Suprapubic skin (tissue), 3 donors: Measurements from ENCODE around the gene AUTS2.

Source experiments
- POLR2AphosphoS5 ChIP-seq, 3 donors: sonication (generic); formaldehyde crosslinking; IDR thresholded peaks; one replicate each; pipeline ENCODE4 v1.6.1; 2017; ENCODE audit warnings: antibody characterized with exemption in 3 of 3
- TF ChIP-seq, protein P1 (sequence below), 2 donors: fragments of 200-600 bp in 1 of 2; fragments of 450-650 bp in 1 of 2; sonication (generic) in 1 of 2; IDR thresholded peaks; one replicate each; pipeline ENCODE4 v1.5.1; 2016 to 2019; ENCODE audit warnings: antibody characterized with exemption in 2 of 2, mild to moderate bottlenecking in 1 of 2, moderate library complexity in 1 of 2

- no peak for TF ChIP-seq POLR2AphosphoS5 (IDR thresholded peaks at IDR 0.05)
- TF ChIP-seq, protein P1, sequence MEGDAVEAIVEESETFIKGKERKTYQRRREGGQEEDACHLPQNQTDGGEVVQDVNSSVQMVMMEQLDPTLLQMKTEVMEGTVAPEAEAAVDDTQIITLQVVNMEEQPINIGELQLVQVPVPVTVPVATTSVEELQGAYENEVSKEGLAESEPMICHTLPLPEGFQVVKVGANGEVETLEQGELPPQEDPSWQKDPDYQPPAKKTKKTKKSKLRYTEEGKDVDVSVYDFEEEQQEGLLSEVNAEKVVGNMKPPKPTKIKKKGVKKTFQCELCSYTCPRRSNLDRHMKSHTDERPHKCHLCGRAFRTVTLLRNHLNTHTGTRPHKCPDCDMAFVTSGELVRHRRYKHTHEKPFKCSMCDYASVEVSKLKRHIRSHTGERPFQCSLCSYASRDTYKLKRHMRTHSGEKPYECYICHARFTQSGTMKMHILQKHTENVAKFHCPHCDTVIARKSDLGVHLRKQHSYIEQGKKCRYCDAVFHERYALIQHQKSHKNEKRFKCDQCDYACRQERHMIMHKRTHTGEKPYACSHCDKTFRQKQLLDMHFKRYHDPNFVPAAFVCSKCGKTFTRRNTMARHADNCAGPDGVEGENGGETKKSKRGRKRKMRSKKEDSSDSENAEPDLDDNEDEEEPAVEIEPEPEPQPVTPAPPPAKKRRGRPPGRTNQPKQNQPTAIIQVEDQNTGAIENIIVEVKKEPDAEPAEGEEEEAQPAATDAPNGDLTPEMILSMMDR (IDR thresholded peaks at IDR 0.05): no peak
Measured at GRCh38 chr7:70426249-70426880, 828.1 kb downstream of the AUTS2 start.
